Smooth muscle cell (in vitro differentiated cells): ENCODE data around the gene TRIML2. TPM values are rescaled to one million over a fixed set of nuclear protein-coding genes. Genes with fewer than 3 reads are reported as not detected.

Experiments used
- DNase-seq: peaks from one replicate; lab custom pipeline; 2025; ENCODE audit not compliant: unreplicated experiment; lab: John Stamatoyannopoulos, UW
- H2AFZ ChIP-seq: fragments of 200-600 bp; sonication (generic); 2 replicates; pipeline ENCODE4 v1.6.0; 2016; ENCODE audit warnings: antibody characterized with exemption, low read depth, mild to moderate bottlenecking
- H3F3A ChIP-seq: fragments of 200-600 bp; sonication (generic); 2 replicates; pipeline ENCODE4 v1.6.0; 2017; ENCODE audit warnings: antibody characterized with exemption, low read depth
- H3K27ac ChIP-seq: fragments of 200-600 bp; sonication (generic); 2 replicates; pipeline ENCODE4 v1.5.1; 2016; ENCODE audit warnings: low read depth, mild to moderate bottlenecking
- H3K27me3 ChIP-seq: fragments of 200-600 bp; sonication (generic); 2 replicates; pipeline ENCODE4 v1.6.1; 2016; ENCODE audit warnings: low read depth, mild to moderate bottlenecking
- H3K36me3 ChIP-seq: fragments of 200-600 bp; sonication (generic); 2 replicates; pipeline ENCODE4 v1.5.1; 2016; ENCODE audit warnings: low read depth
- H3K4me1 ChIP-seq: fragments of 200-600 bp; sonication (generic); 2 replicates; pipeline ENCODE4 v1.5.1; 2016; ENCODE audit warnings: low read depth
- H3K4me2 ChIP-seq: fragments of 200-600 bp; sonication (generic); 2 replicates; pipeline ENCODE4 v1.6.0; 2016; ENCODE audit warnings: mild to moderate bottlenecking
- H3K4me3 ChIP-seq: fragments of 200-600 bp; sonication (generic); 2 replicates; pipeline ENCODE4 v1.5.1; 2016; ENCODE audit warnings: mild to moderate bottlenecking
- H3K79me2 ChIP-seq: fragments of 200-600 bp; sonication (generic); 2 replicates; pipeline ENCODE4 v1.6.0; 2016; ENCODE audit warnings: low read depth, mild to moderate bottlenecking
- H3K9ac ChIP-seq: fragments of 200-600 bp; sonication (generic); 2 replicates; pipeline ENCODE4 v1.6.0; 2016; ENCODE audit warnings: low read depth
- H3K9me3 ChIP-seq: fragments of 200-600 bp; sonication (generic); replicated peaks from 2 replicates; pipeline ENCODE4 v1.5.1; 2016; ENCODE audit warnings: low read depth
- H4K20me1 ChIP-seq: fragments of 200-600 bp; sonication (generic); 2 replicates; pipeline ENCODE4 v1.6.0; 2016; ENCODE audit warnings: low read depth
- CTCF ChIP-seq: fragments of 200-600 bp; sonication (generic); IDR thresholded peaks from 2 replicates; pipeline ENCODE4 v1.5.1; 2017; ENCODE audit warnings: borderline replicate concordance, mild to moderate bottlenecking, antibody characterized with exemption; ENCODE audit not compliant: insufficient read depth, poor library complexity, severe bottlenecking
- WGBS: methylation state at CpG from one replicate; pipeline ENCODE4 v1.1.7; 2016; ENCODE audit warnings: low lambda C conversion rate; 5-methylcytosine and 5-hydroxymethylcytosine counted together
- polyA plus RNA-seq: library from polyadenylated mRNA; unstranded; fragments of >200 nt; fragmentation: Nextera tagmentation; extraction: Ambion mirVana; gene quantifications from 2 replicates; pipeline ENCODE4 v1.2.1, GENCODE V29; 2016
- total RNA-seq: library from RNA; depleted of rRNA; stranded (reverse); fragments of >200 nt; gene quantifications from 2 replicates; pipeline ENCODE4 v1.2.3, GENCODE V29; 2014

Gene TRIML2
- total and polyA plus RNA-seq, 2 experiments from 2014 or later: 2.7 to 5.1 TPM

- Histone ChIP-seq H3K27me3 (no peaks in the 10 kb centered on the region), H4K20me1 (no peaks in the 10 kb centered on the region), H3K9ac (no peak overlapping the region), H3K4me3 (no peak overlapping the region), H3F3A (peaks cover 11% of the 10 kb centered on the region), H3K4me1 (peaks cover 17% of the 10 kb centered on the region), H3K4me2 (no peak overlapping the region), H3K36me3 (no peaks in the 10 kb centered on the region), H3K79me2 (no peaks in the 10 kb centered on the region), H3K9me3 (no peaks in the 10 kb centered on the region), H2AFZ (no peak overlapping the region), H3K27ac (no peak overlapping the region)
- WGBS: 98% methylated on average over 40 of the region's 40 CpGs
- no peak for TF ChIP-seq CTCF
- no peak for DNase-seq
Measured at GRCh38 chr4:188106454-188106853, 2.9 kb downstream of the TRIML2 start.

DNA sequence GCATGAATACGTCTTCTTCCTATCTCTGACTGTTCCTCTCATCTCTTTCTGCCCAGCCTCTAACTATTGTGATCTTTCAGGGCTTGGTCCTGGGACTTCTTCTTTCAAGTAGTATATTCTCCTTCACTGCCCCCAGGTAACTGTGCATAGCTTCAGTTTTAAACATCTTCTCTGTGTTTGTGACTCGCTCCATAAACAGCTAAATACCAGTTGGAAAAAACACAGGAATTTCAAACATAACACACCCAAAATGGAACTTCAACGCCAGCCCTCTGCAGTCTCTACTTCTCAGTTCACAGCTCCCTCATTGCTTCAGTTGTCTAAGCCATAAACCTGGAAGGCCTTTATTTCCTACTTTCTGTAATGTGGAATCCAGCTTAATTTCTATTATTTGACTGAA lies 16.6 kb downstream of the TRIML2 start:
- Histone ChIP-seq H3K36me3 (no peaks in the 10 kb centered on the region), H3K4me1 (no peaks in the 10 kb centered on the region), H3K4me2 (no peak overlapping the region), H3K27ac (no peak overlapping the region), H3K27me3 (no peaks in the 10 kb centered on the region), H3K79me2 (no peaks in the 10 kb centered on the region), H2AFZ (peak overlapping the region; percentile 23), H3K4me3 (no peak overlapping the region), H4K20me1 (no peaks in the 10 kb centered on the region), H3F3A (no peaks in the 10 kb centered on the region), H3K9ac (no peak overlapping the region), H3K9me3 (no peaks in the 10 kb centered on the region)
- DNase-seq: no peak
- TF ChIP-seq CTCF: no peak
- WGBS: 61% methylated on average over 3 of the region's 3 CpGs

DNA sequence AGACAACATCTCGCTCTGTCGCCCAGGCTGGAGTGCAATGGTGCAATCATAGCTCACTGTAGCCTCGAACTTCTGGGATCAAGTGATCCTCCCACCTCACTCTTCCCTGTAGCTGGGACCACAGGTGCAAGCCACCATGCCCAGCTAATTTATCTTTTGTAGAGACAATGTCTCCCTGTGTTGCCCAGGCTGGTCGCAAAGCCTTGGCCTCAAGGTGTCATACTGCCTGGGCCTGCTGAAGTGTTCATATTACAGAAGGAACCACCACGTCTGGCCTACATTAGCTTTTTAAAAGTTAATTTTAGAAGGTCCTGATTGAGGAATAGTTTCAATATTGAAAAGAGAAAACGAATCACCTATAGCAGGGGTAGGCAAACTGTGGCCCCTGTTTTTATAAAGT lies 22.5 kb downstream of the TRIML2 start:
- Histone ChIP-seq H3K4me3 (no peak overlapping the region), H4K20me1 (no peaks in the 10 kb centered on the region), H2AFZ (no peak overlapping the region), H3K4me2 (no peak overlapping the region), H3K27me3 (no peaks in the 10 kb centered on the region), H3K36me3 (no peaks in the 10 kb centered on the region), H3K9ac (no peak overlapping the region), H3K79me2 (no peaks in the 10 kb centered on the region), H3K4me1 (peaks cover 9% of the 10 kb centered on the region), H3K27ac (no peak overlapping the region), H3K9me3 (no peaks in the 10 kb centered on the region), H3F3A (peaks cover 3% of the 10 kb centered on the region)
- TF ChIP-seq CTCF: no peak
- WGBS: 97% methylated on average over 6 of the region's 6 CpGs
- DNase-seq: no peak

DNA sequence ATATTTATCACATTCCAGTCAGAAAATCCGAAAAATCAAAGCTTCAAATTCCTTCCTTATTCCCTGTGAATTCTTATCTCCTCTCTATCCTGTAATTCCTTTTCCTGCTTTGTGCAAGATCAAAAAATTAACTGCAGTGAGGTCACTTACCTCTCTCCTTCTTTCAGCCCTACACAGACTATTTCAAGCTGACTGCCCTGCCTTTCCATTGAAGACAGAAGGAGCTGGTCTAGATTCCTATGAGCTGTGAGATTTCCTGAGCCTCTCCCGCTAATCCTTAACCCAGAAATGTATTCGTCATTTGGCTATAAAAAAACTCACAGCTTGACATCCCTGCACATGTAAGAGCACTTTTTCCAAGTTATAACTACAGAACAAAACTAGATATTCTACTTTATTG lies 26.6 kb downstream of the TRIML2 start:
- Histone ChIP-seq H4K20me1 (no peaks in the 10 kb centered on the region), H3K4me1 (peaks cover 15% of the 10 kb centered on the region), H3K4me3 (no peak overlapping the region), H2AFZ (peak overlapping the region; percentile 12), H3K9ac (peak overlapping the region; percentile 2), H3K9me3 (no peaks in the 10 kb centered on the region), H3K4me2 (peak overlapping the region; percentile 69), H3K79me2 (no peaks in the 10 kb centered on the region), H3K27ac (peak overlapping the region; percentile 66), H3K27me3 (no peaks in the 10 kb centered on the region), H3F3A (peaks cover 3% of the 10 kb centered on the region), H3K36me3 (no peaks in the 10 kb centered on the region)
- WGBS: 26% methylated on average over 3 of the region's 3 CpGs
- TF ChIP-seq CTCF: no peak
- DNase-seq: no peak
